ENCODE data around the gene UMOD.
A peak's percentile ranks its signal among the peaks of the same experiment; 100 is the strongest.

Gene UMOD

DNA sequence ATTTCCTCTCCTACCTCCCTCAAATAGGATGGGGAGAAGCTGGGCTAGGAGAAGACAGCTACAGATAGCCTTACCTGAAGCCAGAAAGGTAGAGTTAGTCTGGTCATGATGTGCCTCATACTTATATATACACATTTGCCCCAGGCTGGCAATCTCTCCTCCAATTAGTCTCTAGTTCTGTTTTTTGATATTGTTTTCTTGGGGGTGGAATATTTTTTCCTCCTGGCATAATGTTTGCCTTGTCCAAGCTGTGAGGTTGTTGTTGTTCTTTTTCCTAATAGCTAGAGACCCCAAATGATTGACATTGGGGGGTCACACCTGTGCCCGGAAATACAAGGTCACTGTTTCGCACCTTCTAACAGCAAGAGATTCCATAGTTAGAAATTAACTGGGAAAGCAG lies at the start of gene UMOD:
Gene UMOD (minus strand): TSS at position 101 of the 400 bp plus-strand sequence. CDS start 1,978 bp downstream, outside the sequence.
- no peak for DNase-seq

DNA sequence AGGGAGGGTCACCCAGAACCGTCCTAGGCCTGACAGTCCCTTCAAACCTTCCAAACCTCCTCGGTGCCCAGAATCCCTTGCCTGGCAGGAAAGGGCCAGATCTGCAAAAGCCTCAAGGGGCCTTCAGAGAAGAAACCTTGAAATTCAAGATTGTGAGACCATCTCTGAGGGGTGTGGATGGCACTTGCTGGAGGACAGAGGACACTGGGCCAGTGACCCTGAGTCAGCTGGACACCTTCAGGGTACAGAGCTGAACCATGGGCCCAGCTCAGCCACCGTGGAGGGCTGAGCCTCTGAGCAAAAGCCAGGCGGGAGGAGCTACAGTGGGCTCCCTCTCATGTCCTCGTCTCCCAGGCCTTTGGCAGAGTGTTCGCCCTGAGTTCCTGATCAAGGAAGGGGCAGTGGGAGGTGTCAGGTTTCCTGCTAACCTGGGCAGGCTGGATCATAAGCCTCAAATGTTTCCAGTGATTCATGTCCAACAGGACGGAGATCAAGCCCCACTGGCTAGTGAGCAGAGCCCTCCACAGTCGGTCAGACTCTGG lies 49.0 kb upstream of the UMOD start:
- DNase-seq: no peak

DNA sequence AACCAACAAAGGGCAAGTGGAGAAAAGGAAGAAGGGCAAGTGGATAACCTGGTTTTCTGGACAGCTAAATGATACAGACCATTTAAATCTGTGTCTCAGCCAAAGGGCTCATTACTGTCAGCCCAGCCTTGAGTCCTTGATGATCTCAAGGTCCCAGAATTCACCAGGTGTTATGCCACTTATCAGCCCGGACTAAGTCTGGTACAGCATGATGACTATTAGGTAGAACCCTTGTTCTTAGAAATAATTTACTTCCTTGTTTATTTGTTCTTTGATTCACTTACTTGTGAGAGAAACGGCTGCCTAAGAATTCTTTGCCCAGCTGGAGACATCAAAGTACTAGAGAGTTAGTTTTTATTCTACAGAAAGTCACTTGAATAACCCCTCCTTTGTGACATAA lies 48.6 kb upstream of the UMOD start:
- no peak for DNase-seq

DNA sequence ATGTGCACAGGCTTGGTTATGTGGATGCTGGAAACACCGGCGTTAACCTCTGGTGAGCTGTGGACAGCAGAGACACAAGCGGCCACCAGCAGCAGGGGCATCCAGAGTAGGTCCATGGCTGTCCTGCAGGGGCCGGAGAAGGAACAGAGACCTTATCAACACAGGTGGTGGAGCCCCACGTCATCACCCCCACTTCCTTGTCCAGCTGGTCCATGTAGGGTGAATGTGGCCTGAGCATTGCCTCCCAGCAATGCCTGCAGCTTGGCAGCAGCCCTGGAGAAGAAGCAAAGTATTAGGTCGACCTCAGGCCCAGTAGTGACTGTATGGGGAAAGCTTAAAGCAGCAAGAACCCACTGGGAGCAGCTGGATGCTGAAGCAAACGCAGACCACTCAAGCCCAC lies 46.7 kb upstream of the UMOD start:
- no peak for DNase-seq

DNA sequence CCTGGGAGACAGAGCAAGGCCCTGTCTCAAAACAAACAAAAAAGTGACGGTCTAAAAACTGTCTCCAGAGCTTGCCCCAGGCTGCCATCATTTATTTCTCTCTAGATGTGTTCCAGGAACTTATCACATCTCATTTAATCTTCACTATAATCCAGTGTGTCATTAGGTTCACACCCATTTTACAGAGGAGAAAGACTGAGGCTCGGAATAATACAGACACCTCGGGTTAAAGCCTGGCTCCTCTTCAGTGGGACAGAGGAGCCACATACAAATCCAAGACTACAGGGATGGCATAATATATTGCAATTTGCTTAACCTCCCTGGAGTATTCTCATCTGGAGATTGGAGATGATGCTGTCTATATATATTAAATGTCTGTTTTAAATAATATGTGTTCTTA lies 46.1 kb upstream of the UMOD start:
- DNase-seq: no peak

DNA sequence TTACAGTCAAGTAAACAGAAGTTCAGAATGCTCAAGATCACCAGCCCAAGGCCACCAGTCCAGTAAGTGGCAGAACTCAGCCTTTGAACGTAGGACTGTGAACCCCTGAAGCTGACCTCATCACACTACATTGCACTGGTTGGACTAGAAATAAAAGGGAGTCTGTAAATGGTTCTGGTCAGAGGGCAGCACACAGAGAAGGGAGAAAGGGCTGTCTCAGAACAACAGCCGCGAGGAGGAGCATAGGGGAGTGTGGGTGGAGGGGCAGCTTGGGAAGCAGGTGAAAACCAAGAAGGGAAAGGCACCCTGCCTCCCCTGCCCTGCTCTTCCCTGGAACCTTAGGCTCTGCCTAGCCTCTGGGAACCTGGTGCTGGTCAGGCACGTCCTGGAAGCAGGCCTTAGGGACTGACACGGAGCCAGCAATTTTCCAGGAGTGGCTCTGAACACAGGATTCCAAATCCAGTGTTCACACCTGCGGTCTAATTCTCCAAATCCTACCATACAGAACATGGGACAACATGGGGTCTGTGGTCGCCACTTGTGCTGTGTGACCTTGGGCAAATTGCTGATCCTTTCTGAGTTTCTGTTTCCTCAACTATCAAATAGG lies 45.1 kb upstream of the UMOD start:
- DNase-seq: no peak

DNA sequence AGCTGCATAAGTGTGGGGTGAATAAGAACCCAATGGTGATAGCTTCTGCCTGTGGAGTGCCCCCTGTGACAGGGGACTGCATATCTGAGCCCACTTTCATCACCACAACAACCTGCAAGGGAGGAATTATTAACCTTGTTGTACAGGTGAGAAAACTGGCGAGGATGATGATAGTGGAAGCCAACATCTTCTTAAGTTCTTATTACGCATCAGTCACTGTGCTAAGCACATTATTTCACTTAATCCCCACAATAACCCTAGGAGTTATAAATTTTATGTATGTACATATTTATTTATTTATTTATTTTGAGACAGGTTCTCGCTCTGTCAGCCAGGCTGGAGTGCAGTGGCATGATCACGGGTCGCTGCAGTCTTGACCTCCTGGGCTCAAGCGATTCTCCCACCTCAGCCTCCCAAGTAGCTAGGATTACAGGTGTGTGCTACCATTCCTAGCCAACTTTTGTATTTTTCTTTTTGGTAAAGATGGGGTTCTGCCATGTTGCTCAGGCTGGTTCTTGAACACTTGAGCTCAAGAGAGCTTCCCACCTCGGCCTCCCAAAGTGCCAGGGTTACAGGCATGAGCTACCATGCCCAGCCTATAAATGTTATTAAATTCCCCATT lies 44.4 kb upstream of the UMOD start:
- no peak for DNase-seq

DNA sequence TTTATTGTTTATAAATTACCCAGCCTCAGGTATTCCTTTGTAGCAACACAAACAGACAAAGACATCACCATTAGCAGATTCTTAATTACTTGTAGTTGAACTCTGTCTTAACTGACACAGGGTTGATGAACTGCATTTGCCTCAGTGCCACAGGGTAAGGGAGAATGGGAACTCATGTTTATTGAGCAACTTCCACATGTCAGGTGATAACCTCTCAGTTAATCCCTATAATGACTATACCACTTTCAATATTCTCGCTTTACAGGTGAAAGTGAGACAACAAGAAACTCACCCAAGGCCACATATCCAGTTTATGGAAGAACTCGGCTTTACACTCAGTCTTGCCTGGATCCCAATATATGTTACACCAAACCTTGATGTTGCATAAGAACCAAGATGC lies 43.4 kb upstream of the UMOD start:
- DNase-seq: no peak

DNA sequence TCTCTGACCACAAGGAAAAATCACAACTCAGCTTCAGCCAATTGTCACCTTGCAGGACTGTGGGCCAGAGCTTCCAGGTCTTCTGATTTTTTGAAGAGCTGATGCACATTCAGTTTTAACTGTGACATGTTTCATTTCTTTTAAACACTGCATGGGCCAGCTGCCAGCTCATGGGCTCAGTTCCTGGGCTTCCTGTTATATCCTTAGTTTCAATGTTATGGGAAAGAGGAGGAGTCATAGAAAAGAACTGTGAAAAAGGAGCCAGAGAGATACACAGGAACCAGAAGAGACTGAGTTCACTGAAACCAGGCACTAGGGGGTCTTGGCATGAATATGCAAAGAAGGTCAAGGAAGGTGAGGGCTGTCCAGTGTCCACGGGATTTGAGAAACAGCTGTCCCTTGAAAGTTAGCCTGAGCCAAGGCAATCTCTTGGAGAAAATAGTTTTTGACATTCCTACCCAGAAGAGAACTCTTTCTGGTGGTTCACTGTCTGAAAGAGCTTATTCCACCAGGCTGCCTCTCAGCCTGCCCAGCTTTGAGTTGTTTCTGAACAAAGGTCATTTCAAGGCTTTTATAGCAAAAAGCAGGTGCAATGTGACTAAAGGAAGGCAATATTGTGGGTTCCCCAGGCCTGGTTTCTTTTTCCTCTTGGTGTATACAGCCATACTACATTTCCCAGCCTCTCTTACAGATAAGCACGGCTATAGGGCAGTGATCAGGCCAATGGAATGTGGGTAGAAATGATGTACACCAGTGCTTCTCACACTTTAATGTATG lies 41.5 kb upstream of the UMOD start:
- no peak for DNase-seq

DNA sequence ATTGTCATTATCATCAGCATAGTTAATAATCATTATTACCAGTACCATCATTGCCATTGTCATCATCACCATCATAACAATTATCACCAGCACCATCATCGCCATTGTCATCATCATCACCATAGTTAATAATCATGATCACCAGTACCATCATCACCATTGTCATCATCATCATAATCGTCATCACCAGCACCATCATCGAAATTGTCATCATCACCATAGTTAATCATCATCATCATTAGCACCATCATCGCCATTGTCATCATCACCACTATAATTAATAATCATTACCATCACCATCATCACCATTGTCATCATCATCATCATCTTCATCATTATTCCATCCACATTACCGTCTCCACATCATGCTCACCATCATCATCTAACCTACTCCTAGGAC lies 38.5 kb upstream of the UMOD start:
- no peak for DNase-seq

DNA sequence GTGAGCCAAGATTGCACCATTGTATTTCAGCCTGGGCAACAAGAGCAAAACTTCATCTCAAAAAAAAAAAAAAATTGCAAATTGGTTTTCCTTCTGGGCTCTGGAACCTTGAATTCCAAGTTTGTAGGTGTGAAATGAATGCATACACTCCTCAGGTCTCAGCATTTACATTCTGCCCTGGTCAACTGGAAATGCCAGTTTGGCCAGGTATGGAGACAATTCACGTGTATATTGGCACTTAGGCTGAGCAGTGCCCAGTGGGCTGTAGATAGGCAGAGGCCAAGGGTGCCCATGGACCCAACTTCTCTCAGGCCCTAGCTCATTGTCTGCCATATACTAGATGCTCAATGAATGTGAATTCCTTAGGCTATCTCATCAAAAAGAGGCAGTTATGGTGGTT lies 36.3 kb upstream of the UMOD start:
- no peak for DNase-seq

DNA sequence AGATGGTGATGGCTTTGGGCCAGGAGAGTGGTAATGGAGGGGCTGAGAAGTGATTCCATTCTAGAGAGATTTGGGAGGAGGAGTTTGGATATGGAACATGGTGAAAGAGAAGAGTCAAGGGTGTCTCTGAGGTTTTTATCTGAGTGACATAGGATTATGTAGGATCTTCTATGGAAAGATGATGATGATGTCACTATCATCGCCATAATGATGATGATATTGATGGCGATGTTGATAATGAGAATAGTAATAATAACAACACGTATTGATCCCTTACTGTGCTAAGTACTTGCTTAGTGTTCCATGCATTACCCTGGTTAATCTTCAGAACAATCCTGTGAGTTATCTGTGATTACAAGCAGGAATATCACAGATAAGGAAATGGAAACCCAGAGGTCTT lies 35.5 kb upstream of the UMOD start:
- DNase-seq: no peak

DNA sequence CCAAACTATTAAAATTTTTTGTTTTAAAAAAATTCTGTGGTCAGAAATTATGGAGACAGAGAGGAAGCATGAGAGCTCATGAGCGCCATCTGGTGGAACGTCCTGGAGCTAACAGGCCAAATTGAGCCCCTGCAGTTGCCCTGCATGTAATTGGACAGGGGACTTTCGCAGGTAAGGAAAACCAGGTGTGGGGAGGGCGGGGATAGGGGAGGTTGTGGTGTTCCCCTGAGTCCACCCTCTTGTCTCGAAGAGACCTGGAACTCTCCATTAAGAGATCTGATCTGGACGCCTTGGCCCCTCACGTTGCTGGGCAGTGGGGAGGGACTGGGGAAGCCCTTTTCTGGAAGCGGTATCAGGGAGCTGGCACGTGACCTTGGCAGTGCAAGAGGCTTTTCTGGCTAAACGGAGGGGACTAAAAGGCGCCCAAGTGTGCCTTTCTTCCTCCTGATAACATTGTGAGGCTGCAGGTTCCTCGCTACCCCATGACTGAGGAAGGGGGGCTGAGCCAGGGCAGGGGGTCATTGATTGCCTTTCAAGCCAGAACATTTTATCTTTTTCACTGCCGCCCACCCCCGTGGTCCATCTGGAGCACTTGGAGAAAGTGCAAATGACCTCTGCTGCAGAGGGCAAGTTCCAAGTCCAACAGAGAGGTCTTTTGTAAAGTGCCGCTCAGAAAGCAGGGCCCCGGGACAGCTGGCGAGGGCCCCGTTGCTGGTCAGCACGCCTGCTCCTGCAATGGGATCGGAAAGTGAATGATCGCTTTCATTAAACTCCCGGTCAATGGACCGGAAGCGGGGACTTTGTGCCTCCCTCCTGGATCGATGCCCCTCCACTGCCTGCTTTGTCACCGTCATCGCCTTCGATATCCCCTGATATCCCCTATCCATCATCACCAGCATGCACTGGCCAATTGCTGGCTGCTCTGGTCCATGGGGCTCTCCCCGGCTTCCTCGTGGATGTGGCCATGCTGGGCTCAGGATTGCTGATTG lies 33.6 kb upstream of the UMOD start:
- peak; percentile 29 for DNase-seq

DNA sequence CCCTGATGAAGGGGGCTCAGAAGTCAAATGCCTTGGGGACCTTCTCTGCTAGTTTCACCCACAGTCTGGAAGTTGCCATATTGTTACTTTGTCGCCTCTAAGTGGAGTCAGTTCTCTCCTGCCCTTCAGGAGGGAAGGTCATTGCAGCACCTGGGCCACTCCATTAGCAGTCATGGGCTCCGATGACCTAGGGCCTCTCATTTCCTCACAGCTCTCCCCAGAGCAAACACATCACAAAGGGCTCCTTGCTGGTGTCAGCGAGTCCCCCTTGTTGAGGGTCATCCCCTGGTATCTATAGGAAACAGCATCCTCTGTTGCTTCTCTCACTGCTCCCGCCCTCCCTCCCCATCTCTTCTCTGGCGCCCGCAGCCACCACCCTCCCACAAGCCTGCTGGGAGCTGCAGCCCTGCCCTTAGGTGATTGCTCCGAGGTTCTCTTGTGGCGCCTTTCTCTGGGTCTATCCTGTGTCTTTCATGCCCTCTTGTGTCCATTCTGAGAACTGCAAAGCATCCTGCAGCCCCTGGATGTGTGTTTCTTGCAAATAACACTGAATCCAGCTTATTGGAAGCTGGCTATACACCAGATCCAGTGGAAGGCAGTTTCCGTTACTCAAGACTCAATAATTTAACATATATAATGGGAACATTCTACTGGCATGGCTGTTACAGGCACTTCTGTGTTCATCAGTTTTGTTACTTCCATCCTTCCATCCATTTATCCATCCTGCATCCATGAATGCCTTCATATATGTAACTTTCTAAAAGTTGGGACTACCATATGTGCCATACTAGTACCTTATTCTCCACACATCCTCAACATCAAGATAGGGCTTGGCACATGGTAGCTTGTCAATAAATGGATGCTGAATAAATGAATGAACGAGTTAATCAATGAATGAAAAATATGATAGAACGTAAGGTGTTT lies 30.9 kb upstream of the UMOD start:
- DNase-seq: peak; percentile 38

DNA sequence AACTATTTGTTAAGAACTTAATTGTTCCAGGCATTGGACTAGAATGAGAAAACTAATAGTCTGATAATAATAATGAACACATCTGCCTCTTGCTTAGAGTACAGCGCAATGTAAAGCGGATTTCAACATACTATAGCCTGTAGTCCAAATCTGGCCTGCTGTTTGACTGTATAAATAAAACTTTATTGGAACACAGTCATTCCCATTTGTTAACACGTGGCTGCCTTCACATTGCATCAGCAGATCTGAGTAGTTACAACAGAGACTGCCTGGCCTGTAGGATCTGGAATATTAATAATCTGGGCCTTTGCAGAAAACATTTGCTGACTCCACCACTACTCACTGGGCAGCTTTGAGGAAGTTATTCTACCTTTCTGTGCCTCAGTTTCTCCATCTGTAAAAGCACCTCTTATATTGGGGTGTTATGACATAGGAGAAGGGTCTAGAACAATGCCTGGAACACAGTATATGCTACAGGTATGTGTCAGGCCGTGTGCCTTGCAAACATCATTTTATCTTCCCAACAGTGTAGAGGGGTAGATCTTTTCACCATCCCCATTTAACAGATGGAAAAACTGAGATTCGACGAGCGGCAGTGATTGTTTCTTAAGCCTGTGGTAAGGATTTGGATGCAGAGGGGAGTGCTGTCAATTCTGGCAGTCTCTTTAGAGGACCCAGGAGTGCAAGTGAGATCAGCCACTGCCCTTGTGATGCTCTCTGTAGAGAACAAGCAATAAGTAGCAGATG lies 29.9 kb upstream of the UMOD start:
- no peak for DNase-seq

DNA sequence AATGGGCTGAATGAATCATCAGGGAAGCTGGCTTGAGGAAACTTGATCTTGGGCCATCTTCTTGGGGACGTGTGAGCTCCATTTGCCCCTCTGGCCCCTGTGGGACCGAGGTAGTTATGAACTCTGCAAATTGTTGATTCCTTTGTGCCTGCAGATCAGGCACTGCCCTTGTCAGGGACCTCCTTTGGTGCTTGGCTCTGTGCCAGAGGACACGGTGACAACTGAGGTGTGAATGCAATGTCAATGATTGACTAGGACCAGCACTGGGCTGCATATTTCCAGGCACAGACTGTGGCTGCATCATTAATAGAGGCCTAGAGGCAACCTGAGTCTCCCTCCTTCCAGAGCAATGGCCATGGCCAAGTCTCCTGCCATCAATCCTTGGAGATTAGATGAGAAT lies 28.3 kb upstream of the UMOD start:
- DNase-seq: no peak

DNA sequence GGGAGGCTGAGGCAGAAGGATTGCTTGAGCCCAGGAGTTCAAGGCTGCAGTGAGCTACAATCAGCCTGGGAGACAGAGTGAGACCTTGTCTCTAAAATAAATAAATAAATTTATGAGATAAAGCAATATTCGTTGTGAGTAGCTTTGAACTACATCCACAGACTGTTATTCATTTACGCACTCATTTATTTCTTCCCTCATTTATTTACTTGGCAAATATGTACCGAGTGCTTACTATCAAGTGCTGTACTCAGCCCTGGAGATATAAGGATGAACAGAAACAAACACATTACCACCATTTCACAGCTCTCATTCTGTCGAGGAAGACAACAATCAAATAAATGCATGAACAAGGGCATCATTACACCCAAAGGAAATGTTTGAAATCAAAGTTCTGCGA lies 24.7 kb upstream of the UMOD start:
- DNase-seq: no peak

DNA sequence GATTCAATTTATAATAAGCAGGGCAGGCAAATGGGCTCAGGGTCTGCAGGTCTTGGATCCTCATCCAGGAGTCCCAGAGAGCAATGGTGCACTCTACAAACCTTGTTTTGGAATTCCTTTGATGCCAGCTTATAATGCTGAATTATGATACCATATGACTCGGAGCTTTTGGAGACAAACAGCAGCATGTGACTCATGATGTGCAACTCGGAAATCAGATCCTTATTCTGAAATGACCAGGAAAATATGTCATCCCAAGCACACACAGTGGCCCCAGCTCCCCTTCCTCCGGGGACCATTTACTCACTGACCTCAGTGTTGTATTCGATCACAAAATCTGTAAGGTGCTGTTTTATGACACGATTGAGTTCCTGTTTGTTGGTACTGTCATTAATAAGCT lies 20.2 kb upstream of the UMOD start:
- DNase-seq: no peak

DNA sequence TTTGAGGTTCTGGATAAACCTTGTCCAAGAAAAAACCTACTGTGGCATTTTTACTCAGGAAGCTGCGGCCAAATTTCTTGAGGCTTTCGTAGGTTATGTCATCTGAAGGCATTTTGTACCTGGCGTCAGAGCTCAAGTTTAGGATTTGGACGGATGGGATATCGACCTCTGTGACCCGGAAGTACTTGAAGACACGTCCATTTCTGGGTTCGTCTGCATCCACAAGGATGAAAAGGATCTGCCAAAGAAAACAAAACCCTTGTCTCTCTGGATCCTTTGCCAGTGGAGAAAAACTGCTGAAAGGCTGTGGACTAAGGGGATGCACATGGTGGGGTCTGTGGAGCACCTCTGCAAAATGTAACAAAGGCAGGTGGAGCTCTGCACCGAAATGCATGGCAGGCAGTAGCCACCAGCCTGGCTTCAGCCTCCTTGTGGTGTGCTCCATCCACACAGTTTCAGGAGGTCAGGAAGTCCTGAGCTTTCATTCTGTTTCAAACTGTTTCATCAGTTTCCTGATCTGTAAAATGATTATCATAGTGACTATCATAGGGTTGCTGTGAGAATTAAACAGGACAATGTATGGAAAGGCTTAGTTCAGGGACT lies 17.0 kb upstream of the UMOD start:
- no peak for DNase-seq

DNA sequence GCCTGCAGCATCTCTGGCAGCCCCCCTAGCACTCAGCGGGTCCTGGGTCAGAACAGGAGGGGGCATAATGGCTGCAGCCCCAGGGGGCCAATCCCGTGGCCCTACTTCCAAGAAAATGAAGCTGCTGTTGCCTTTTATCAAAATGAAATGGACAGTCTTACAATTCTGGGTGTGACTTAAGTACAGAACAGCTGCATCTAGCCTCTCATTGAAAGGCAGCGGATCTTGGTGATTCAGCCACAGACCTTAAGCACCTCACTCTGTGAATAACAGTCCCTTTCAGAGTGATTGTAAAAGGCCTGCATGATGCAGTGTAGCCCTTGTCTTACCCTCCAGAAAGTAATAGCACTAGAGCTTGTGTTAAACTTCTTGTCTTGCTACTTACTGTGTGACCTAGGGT lies 11.5 kb upstream of the UMOD start:
- DNase-seq: no peak

DNA sequence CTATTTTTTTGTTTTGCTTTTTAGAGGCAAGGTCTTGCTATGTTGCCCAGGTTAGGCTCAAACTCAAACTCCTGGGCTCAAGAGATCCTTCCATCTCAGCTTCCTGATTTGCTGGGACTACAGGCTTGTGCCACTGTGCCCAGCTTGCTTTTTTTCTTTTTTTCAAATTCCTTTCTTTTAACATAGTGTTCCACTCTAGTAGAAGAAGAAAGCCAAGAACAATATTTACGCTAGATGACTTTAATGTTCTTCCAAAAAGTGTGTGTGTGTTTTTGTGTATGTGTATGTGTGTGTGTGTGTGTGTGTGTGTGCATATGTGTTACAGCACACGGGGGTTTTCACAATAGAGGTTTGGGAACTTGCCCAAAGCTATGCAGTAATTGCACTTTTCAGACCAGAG lies 10.7 kb upstream of the UMOD start:
- DNase-seq: no peak
